ENCODE data around the gene MTG2. TPM values are rescaled to one million over a fixed set of nuclear protein-coding genes. Genes with fewer than 3 reads are reported as not detected.

MTG2 gene
- total and polyA plus RNA-seq, 10 of the 15 experiments (the other 5 are each of a cell fraction or from before 2014, with no cell fraction given): 6.2 to 52.4 (median 34.3) TPM

DNA sequence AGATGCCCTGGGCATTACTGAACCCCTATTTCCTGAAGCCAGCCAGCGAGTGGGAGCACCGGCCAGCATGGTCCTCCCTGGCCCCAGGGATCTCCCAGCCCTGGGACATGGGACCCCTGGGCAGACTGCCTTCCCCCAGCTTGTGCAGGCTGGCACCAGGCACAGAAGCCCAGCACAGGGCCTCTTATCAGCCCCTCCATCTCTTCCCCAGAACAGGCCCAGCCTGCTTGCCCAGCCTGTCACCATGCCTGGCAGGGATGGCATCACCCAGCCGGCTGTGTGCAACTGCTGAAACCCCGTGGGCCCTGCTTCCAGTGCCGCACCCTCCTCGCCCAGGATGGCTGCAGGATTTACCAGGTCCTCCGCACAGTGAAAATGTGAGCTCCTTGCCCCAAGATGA lies 49.4 kb downstream of the MTG2 start (continued):
- no peak for TF ChIP-seq ZBTB4 (CRISPR knock-in tag; IDR thresholded peaks at IDR 0.05)
- no peak for TF ChIP-seq ATF7 (IDR thresholded peaks at IDR 0.05; ENCODE audit: low read depth)
- TF ChIP-seq PML (IDR thresholded peaks at IDR 0.05; ENCODE audit: low read length): no peak
- TF ChIP-seq POU2F2 (IDR thresholded peaks at IDR 0.05; ENCODE audit: borderline replicate concordance, low read depth, low read length): no peak
- no peak for TF ChIP-seq CTCF (IDR thresholded peaks at IDR 0.05 in 2 of 3, conservative IDR thresholded peaks at IDR 0.05 in 1 of 3; ENCODE audit: control insufficient read depth in 2 of 3, extremely low read depth in 1 of 3, insufficient read depth in 1 of 3, low read depth in 3 of 3, low read length in 3 of 3)
- no peak for TF ChIP-seq EGR1 (IDR thresholded peaks at IDR 0.05; ENCODE audit: borderline replicate concordance in 1 of 2, low read depth in 2 of 2, low read length in 2 of 2)
- TF ChIP-seq HCFC1 (IDR thresholded peaks at IDR 0.05; ENCODE audit: low read length): no peak
- no peak for TF ChIP-seq SRF (IDR thresholded peaks at IDR 0.05; ENCODE audit: low read depth in 2 of 2, low read length in 2 of 2)

All from GM12878 (cell line).